GM12878 (cell line): ENCODE measurements around the gene SET. TPM values are rescaled to one million over a fixed set of nuclear protein-coding genes. Genes with fewer than 3 reads are reported as not detected.
"Not testable (repeated sequence)": the region's sequence is repeated elsewhere in the genome, so short reads cannot be mapped to it uniquely, and the experiment has no call there.

ENCODE experiments used
- ATAC-seq: fragments of 200-7000 bp; cut with Tn5 transposase; 3 replicates; pipeline ENCODE4 v1.9.1; 2020; ENCODE audit warnings: mild to moderate bottlenecking, moderate library complexity
- BruUV-seq: library from RNA; stranded (reverse); fragments of 400-500 nt; replicated peaks from 2 replicates; lab custom pipeline; 2021; lab: Mats Ljungman, UMichigan
- CTCF ChIA-PET: fragments of 300-600 bp; sonication (Branson Sonifier 250); formaldehyde crosslinking; extraction: SDS; loops from one replicate; lab custom pipeline; 2021; ENCODE audit warnings: inconsistent platforms; lab: Yijun Ruan, JAX
- POLR2A ChIA-PET: fragments of 350-600 bp; formaldehyde crosslinking; extraction: SDS; loops from one replicate; lab custom pipeline; 2021; ENCODE audit warnings: inconsistent platforms; lab: Charles Lee
- RAD21 ChIA-PET: fragments of 300-600 bp; sonication (Branson Sonifier 250); formaldehyde crosslinking; loops from one replicate; lab custom pipeline; 2023; ENCODE audit warnings: antibody characterized with exemption; ENCODE audit not compliant: unreplicated experiment; lab: Charles Lee
- SMC1A ChIA-PET: fragments of 300-600 bp; sonication (Branson Sonifier 250); formaldehyde crosslinking; loops from one replicate; lab custom pipeline; 2023; ENCODE audit not compliant: unreplicated experiment, uncharacterized antibody; lab: Charles Lee
- DNase-seq: peaks from one replicate; pipeline ENCODE4 v3.0.0-alpha.2; 2011; ENCODE audit warnings: low read depth, low spot score
- FAIRE-seq: peaks from 3 replicates; lab custom pipeline; 2011; peaks lifted over from hg19 to GRCh38; lab: Jason Lieb, UNC
- H2AFZ ChIP-seq: 2 replicates; pipeline ENCODE4 v1.6.0; 2011; ENCODE audit warnings: low read depth, low read length, control low read depth; ENCODE audit not compliant: control insufficient read depth
- H3K27ac ChIP-seq: 2 replicates; pipeline ENCODE4 v1.5.1; 2011; ENCODE audit warnings: control low read depth; ENCODE audit not compliant: control insufficient read depth, insufficient read depth
- H3K27me3 ChIP-seq, 2 experiments: replicated peaks in 1 of 2; 2 replicates each; pipeline versions ENCODE4 v1.6.0 to v1.6.1; 2011; ENCODE audit warnings: low read length in 1 of 2; ENCODE audit not compliant: control insufficient read depth in 2 of 2, insufficient read depth in 2 of 2
- H3K36me3 ChIP-seq, 2 experiments: 2 replicates each; pipeline ENCODE4 v1.5.1; 2011; ENCODE audit warnings: low read length in 1 of 2; ENCODE audit not compliant: control insufficient read depth in 2 of 2, insufficient read depth in 2 of 2
- H3K4me1 ChIP-seq: 2 replicates; pipeline ENCODE4 v1.6.1; 2011; ENCODE audit warnings: mild to moderate bottlenecking, low read length, moderate library complexity, mixed read lengths; ENCODE audit not compliant: control insufficient read depth, insufficient read depth
- H3K4me2 ChIP-seq: 2 replicates; pipeline ENCODE4 v1.6.0; 2011; ENCODE audit warnings: control low read depth; ENCODE audit not compliant: control insufficient read depth, insufficient read depth
- H3K4me3 ChIP-seq: fragments of 200-600 bp; sonication (generic); 2 replicates; pipeline ENCODE4 v1.5.1; 2016
- H3K79me2 ChIP-seq: 2 replicates; pipeline ENCODE4 v1.6.0; 2011; ENCODE audit warnings: low read length; ENCODE audit not compliant: control insufficient read depth, insufficient read depth
- H3K9ac ChIP-seq: 2 replicates; pipeline ENCODE4 v1.8.0; 2011; ENCODE audit warnings: low read length, control low read depth, mixed read lengths; ENCODE audit not compliant: control insufficient read depth, insufficient read depth
- H3K9me3 ChIP-seq: replicated peaks from 3 replicates; pipeline ENCODE4 v1.5.1; 2011; ENCODE audit warnings: mild to moderate bottlenecking, low read length; ENCODE audit not compliant: control insufficient read depth, insufficient read depth
- H4K20me1 ChIP-seq: 2 replicates; pipeline ENCODE4 v1.6.0; 2011; ENCODE audit not compliant: control insufficient read depth, insufficient read depth
- HDGF ChIP-seq: fragments of 450-650 bp; IDR thresholded peaks from 2 replicates; pipeline ENCODE4 v1.6.1; 2016; ENCODE audit warnings: antibody characterized with exemption
- POLR2A ChIP-seq: IDR thresholded peaks from 2 replicates; pipeline ENCODE4 v1.6.1; 2011; ENCODE audit warnings: low read depth, mild to moderate bottlenecking, low read length
- ZNF592 ChIP-seq: fragments of 450-650 bp; IDR thresholded peaks from 2 replicates; pipeline ENCODE4 v1.6.1; 2017; ENCODE audit warnings: mild to moderate bottlenecking, moderate library complexity
- WGBS: methylation state at CpG from one replicate; pipeline ENCODE4 v1.1.6; 2016; ENCODE audit warnings: low lambda C conversion rate; ENCODE audit not compliant: insufficient replicate concordance, insufficient coverage; ENCODE audit errors: missing lambda C conversion rate; 5-methylcytosine and 5-hydroxymethylcytosine counted together
- in situ Hi-C: fragments of 300-500 bp; cut with MboI; formaldehyde crosslinking; loops from 9 replicates; pipeline ENCODE4 v1.14.3; 2018; ENCODE audit warnings: mixed read lengths
- intact Hi-C: fragments of 100-400 bp; cut with micrococcal nuclease; formaldehyde crosslinking; loops from one replicate; pipeline ENCODE4 v1.14.2; 2022; ENCODE audit not compliant: unreplicated experiment
- polyA plus RNA-seq, 11 experiments: library from polyadenylated mRNA; depleted of rRNA in 4 of 11; unstranded in 6 of 11; stranded (reverse) in 5 of 11; fragments of >200 nt; fragmentation: Nextera tagmentation in 4 of 11; fragmentation: Illumina TruSeq in 1 of 11; extraction: Ambion mirVana in 4 of 11; extraction: Trizol in 1 of 11; gene quantifications; 1 replicate in 1 of 11; 2 replicates in 10 of 11; pipeline versions ENCODE4 v1.2.1 to v1.2.3, GENCODE V29; 2011 to 2016; ENCODE audit warnings: inconsistent platforms in 2 of 11, missing spikeins in 2 of 11, low read depth in 1 of 11
- total RNA-seq, 4 experiments: library from RNA; depleted of rRNA in 3 of 4; stranded (reverse); fragments of >200 nt in 3 of 4; fragmentation: Illumina TruSeq in 1 of 4; extraction: Trizol in 1 of 4; gene quantifications; 2 replicates each; pipeline versions ENCODE4 v1.2.1 to v1.2.3, GENCODE V29; 2013 to 2021

Gene SET
- total and polyA plus RNA-seq, 10 of the 15 experiments (the other 5 are each of a cell fraction or from before 2014, with no cell fraction given) = 284 to 706 (median 445) TPM

DNA sequence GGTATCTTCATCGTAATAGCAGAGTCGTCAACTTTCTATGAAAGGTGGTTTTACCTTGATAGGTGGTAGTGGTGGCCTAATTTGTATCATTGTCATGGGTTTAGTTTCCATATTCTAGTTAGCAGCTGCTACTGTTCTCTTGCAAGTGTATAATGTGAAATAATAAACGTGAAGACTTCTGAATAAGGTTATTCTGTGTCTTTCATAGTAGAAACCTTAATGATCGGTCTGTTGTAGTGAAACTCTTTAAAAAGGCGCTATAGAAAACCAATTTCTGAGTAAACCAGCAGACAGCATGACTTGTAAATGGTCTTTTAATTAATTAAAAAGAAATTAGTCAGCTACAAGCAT is 1.6 kb downstream of the SET start:
- Histone ChIP-seq H3K27ac (peak overlapping the region; percentile 65), H3K36me3 (peaks cover 2 to 17% of the 10 kb centered on the region in 2 experiments), H3K9ac (peak overlapping the region; percentile 74), H4K20me1 (peaks cover 3% of the 10 kb centered on the region; the same call in 1 of the 2 replicates), H3K79me2 (peaks cover 76% of the 10 kb centered on the region), H3K4me2 (peak overlapping the region; percentile 68), H3K4me3 (peak overlapping the region; percentile 100), H3K4me1 (peaks cover 9% of the 10 kb centered on the region; the same call in 1 of the 2 replicates)
- WGBS = under 1% methylated on average over 5 of the region's 5 CpGs
- BruUV-seq = no TSS peak
- FAIRE-seq (no peak), DNase-seq (no peak)
- intact Hi-C loops = no loop called here
- TF ChIP-seq POLR2A (no peak), ZNF592 (no peak), HDGF (no peak)
- TF ChIP-seq, all 136 proteins: peak for 0
- Histone ChIP-seq H3K27me3 (no peaks in the 10 kb centered on the region), H2AFZ (no peak overlapping the region), H3K9me3 (no peaks in the 10 kb centered on the region)
- CTCF ChIA-PET = interaction anchor here (1.8 to 2.5 kb wide), 3 partner anchors 10 to 47 kb away, joined by 5 to 9 read pairs (median 6); partner anchors contain the start of gene PKN3
- RAD21 ChIA-PET = no interaction called here
- POLR2A ChIA-PET = interaction anchor here (0.6 to 2.1 kb wide), 4 partner anchors 9 to 1297 kb away, joined by 3 to 7 read pairs (median 3); partner anchors contain the start of genes ENDOG and ZDHHC12
- SMC1A ChIA-PET = interaction anchor here (1.0 kb wide), 1 partner anchor 45 kb away, joined by 3 read pairs; no protein-coding TSS in a partner anchor
- no peak for ATAC-seq
- in situ Hi-C loops = no loop called here

DNA sequence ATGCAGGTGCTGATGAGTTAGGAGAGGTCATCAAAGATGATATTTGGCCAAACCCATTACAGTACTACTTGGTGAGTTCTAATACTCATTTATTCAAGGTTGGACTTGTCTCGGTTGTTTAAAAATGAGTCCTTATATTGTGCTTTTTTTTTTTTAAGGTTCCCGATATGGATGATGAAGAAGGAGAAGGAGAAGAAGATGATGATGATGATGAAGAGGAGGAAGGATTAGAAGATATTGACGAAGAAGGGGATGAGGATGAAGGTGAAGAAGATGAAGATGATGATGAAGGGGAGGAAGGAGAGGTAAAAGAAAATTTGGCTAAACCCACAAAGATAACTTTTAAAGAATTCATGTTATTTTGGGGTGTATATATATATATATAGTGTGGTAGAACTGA is 4.7 kb downstream of the SET start:
- H3K4me2 ChIP-seq, DNase-seq, ATAC-seq, H3K27me3 ChIP-seq, H3K9ac ChIP-seq, H3K27ac ChIP-seq, H3K9me3 ChIP-seq, H3K4me1 ChIP-seq, H4K20me1 ChIP-seq, BruUV-seq, H2AFZ ChIP-seq, H3K4me3 ChIP-seq, in situ Hi-C loops, FAIRE-seq, intact Hi-C loops: not testable (repeated sequence)
- CTCF ChIA-PET = interaction anchor here (0.9 to 1.8 kb wide), 4 partner anchors 8 to 45 kb away, joined by 3 to 13 read pairs (median 4); partner anchors contain the start of gene PKN3
- Histone ChIP-seq H3K36me3 (peaks cover 4 to 21% of the 10 kb centered on the region in 2 experiments), H3K79me2 (peaks cover 45% of the 10 kb centered on the region)
- POLR2A ChIA-PET = interaction anchor here (0.9 to 1.6 kb wide), 7 partner anchors 9 to 143 kb away, joined by 3 to 8 read pairs (median 5); no protein-coding TSS in a partner anchor
- WGBS = 47% methylated on average over 3 of the region's 3 CpGs
- SMC1A ChIA-PET = interaction anchor here (0.5 to 2.5 kb wide), 6 partner anchors 9 to 337 kb away, joined by 3 to 8 read pairs (median 4); partner anchors contain the start of gene DYNC2I2
- RAD21 ChIA-PET = interaction anchor here (0.9 to 1.4 kb wide), 4 partner anchors 8 to 181 kb away, joined by 3 to 4 read pairs (median 3); partner anchors contain the start of gene PKN3
